HG03280 (cell line): ENCODE results near the gene BSG.
"Not testable (repeated sequence)": the region's sequence is repeated elsewhere in the genome, so short reads cannot be mapped to it uniquely, and the experiment has no call there.

ENCODE experiments used
- ATAC-seq: cut with Tn5 transposase; IDR thresholded peaks from one replicate; pipeline ENCODE4 v1.9.1; 2021; ENCODE audit warnings: mild to moderate bottlenecking, moderate library complexity; ENCODE audit not compliant: unreplicated experiment

BSG gene

GRCh38 chr19:585146-585545, 12.8 kb downstream of the BSG start:
- not testable (repeated sequence) for ATAC-seq

GRCh38 chr19:585551-586110, 13.2 kb downstream of the BSG start:
- ATAC-seq, result no peak

DNA sequence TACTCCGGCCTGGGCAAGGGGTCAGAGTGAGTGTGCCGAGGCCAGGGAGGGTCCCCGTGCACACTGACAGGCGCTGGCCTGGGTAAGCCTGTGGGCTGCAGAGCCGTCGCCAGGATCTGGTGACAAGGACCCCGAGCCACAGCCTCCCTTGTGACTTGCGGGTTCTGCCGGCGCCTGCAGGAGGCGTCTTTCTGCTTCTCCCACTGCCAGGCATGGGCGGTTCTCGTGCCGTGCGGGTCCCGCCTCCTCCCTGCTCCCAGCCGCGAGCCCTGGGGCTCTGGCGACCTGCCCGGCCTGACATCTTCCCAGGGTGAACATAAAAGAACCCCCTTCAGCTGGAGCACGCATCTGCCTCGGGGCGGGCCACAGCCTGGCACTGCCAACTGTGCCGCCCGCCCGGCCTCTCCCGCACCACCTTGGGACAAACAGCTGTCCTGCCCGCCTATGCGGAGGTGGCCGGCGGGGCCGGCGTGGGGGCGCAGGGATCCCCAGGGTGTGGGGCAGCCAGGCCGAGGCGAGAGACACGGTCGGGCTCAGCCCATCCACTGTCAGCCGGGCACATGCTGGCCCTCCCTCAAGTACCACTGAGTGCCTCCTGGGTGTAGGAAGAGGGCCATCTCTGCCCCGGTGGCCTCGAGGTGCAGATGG, 15.8 kb downstream of the BSG start:
- no peak for ATAC-seq

DNA sequence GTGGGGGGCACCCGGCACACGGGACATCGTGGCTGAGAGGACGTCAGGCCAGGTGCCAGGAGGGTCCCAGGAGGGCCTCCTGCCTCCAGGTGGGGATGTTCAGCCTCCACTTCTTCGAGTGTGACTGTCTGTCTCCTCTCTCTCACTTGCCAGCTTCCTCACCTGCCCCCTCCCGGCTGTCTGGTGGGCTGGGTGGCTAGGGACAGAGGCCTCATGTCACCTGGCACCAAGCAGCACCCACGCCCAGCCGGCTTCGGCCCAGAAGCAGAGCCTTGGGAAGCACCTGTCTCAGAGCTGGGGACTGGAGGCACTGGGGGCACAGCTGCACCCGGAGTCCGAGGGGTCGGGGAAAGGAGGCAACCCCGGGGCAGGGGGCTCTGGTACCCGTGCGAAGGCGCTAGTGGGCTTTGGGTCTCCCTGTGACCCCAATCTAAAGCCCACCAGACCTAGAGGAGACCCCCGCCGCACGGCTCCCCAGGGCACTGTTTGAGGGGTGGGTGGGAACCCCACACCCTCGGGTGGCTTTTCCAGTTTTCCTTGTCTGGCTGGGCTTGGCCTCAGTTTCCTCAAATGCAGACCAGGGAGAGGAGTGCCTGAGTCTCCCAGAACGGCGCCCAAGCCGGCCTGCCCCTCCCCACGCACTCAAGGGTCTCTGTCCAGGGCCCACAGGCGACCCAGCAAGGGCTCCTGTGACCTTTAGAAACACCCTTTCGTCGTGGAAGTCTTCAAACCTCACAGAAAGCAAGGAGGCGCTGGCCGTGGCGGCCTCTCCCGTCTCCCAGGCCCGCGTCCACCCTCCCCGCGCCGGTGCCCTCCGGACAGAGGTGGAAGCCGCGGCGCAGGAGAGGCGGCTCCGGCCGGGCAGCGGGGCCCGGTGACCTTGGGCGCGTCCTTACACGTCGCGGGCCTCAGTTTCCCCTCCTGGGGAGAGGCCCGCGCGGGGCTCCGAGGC, 16.6 kb downstream of the BSG start:
- no peak for ATAC-seq

- no peak for ATAC-seq
These were observed 17.4 kb downstream of the BSG start, which contains the start of gene HCN2 for GRCh38 chr19:589693-590395. Gene HCN2, plus strand, starts transcription at chr19:589881. Its CDS starts 65 bp downstream, at chr19:589946.

- no peak for ATAC-seq
These were observed 18.0 kb downstream of the BSG start for GRCh38 chr19:590396-590745.

DNA sequence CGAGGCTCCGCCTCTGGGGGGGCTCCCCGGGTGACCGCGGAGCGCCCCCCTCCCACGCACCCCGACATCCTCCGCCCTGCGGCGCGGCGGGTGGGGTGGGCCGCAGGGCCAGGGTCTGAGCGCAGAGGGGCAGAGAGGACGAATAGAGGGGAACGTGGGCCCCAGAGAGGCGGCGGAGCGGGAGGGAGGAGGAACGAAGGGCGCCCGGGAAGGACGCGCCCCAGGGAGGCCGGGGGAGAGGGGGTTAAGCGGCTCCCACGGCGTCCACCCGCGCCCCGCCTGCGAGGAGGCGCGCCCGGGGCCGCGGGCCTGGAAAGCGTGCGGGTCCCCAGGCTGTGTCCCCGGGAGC, 18.3 kb downstream of the BSG start:
- no peak for ATAC-seq

GRCh38 chr19:591099-591958, 18.9 kb downstream of the BSG start:
- no peak for ATAC-seq

DNA sequence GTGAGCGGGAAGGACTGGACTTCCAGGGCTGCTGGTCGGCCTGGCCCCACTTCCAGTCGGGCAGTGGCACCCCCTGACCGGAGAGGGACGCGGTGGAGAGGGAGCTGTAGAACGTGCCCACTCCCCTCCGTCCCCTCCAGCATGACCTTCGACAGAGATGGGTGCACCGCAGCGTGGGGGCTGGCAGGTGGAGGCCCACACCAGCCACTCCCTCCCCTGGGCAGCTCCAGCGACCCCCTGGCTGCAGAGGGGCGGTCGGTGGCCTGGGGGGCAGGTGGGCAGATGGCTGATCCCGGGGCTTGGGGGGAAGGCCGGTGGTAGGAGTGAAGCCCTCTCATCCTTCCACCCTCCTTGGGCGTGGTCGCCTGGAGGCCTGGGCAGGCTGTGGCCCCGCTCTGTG, 19.7 kb downstream of the BSG start:
- no peak for ATAC-seq

- ATAC-seq, result no peak
These were observed 20.7 kb downstream of the BSG start for GRCh38 chr19:593055-593454.

DNA sequence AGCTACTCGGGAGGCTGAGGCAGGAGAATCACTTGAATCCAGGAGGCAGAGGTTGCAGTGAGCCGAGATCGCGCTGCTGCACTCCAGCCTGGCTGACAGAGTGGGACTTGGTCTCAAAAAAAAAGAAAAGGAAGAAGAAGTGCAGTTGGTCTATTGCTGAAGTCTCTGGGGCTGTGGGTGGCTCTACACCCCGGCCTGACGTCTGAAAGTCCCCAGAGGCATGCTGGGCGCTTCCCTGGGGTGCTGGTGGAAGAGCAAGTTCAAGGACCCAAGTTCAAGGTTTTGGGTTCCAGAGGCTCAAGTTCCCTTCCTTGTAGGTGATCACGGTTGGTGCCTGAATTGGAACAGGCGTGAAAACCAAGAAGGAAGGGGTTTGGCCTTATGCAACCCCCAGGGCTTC, 21.1 kb downstream of the BSG start:
- no peak for ATAC-seq

GRCh38 chr19:594265-594870, 22.0 kb downstream of the BSG start:
- no peak for ATAC-seq

GRCh38 chr19:595326-596262, 23.2 kb downstream of the BSG start:
- ATAC-seq, result no peak

- no peak for ATAC-seq
These were observed 23.9 kb downstream of the BSG start for GRCh38 chr19:596263-596655.

GRCh38 chr19:597406-598315, 25.3 kb downstream of the BSG start:
- no peak for ATAC-seq

GRCh38 chr19:601310-601709, 28.9 kb downstream of the BSG start:
- ATAC-seq, result no peak

GRCh38 chr19:601790-602189, 29.4 kb downstream of the BSG start:
- no peak for ATAC-seq
